ENCODE results near the gene SLC25A17.
"Not testable (repeated sequence)": the region's sequence is repeated elsewhere in the genome, so short reads cannot be mapped to it uniquely, and the experiment has no call there.

SLC25A17 gene

DNA sequence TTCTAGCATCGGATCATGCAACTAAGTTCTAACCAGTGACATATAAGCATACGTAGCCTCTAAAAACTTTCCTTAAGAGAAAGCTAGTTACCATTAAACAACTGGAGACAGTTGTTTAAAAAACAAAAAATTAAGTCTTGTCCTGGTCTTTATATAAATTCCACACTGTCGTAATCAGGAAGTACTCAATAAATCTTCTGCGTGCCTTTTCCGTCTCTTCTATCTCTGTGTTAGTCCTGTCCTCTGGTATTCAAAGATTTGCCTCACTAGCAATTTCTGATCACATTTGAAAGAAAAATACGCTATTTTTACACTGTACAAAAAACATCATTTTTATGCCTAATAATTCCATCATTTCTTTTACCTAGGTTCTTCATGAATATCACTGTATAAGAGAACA, 10.0 kb upstream of the SLC25A17 start:
- no peak for TF ChIP-seq FOXP2 (optimal IDR thresholded peaks at IDR 0.05; ENCODE audit: control extremely low read depth, extremely low read length, insufficient read depth)
- TF ChIP-seq POLR2AphosphoS5 (IDR thresholded peaks at IDR 0.05; ENCODE audit: borderline replicate concordance, low read depth, low read length): no peak
- no peak for TF ChIP-seq EZH2 (IDR thresholded peaks at IDR 0.05)
- Histone ChIP-seq H3K27ac (peak overlapping the region; percentile 90), H3K9me3 (ENCODE audit: low read depth, low read length) (no peaks in the 10 kb centered on the region), H3K36me3 (ENCODE audit: insufficient read depth, low read length) (peaks cover 81% of the 10 kb centered on the region), H3K4me3 (peak overlapping the region; percentile 50), H3K9ac (ENCODE audit: insufficient read length) (peak overlapping the region; percentile 55)
- DNase-seq (ENCODE audit: low read depth, low spot score): peak; percentile 70

DNA sequence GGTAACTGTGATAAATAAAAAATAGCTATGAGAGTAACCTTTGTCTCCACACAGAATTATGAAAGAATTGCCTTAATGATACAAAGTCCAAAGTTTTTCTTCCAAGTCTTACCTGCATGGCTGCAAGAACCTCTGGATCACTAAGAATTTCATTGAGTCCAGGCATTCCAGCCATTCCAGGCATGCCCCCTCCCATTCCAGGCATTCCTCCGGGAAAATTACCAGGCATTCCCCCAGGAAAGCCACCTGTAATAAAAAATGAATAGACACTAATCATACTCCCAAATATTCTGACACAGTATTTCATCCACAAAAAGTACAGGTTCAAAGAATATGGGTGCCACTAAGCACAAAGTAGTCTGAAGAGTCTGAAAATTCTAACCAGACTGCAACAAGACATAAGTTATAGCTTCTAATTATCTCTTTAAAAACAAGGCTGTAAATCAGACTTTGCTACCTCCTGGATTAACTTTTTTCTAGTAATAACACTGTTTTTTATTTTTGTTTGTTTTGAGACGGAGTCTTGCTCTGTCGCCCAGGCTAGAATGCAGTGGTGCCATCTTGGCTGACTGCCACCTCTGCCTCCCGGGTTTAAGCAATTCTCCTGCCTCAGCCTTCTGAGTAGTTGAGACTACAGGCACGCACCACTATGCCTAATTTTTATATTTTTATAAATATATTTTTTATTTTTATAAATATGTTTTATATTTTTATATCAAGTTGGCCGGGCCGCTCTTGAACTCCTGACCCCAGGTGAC, 8.0 kb upstream of the SLC25A17 start:
- no peak overlapping the region for H3K9ac ChIP-seq (ENCODE audit: insufficient read length)
- H3K36me3 ChIP-seq (ENCODE audit: insufficient read depth, low read length): peaks cover 81% of the 10 kb centered on the region
- TF ChIP-seq EZH2 (IDR thresholded peaks at IDR 0.05) (no peak), FOXP2 (optimal IDR thresholded peaks at IDR 0.05; ENCODE audit: control extremely low read depth, extremely low read length, insufficient read depth) (no peak), POLR2AphosphoS5 (IDR thresholded peaks at IDR 0.05; ENCODE audit: borderline replicate concordance, low read depth, low read length) (no peak)
- peak overlapping the region; percentile 60; the same call in 1 of the 2 replicates for H3K27ac ChIP-seq
- no peaks in the 10 kb centered on the region for H3K9me3 ChIP-seq (ENCODE audit: low read depth, low read length)
- no peak for DNase-seq (ENCODE audit: low read depth, low spot score)
- no peak overlapping the region; the same call in 1 of the 2 replicates for H3K4me3 ChIP-seq

DNA sequence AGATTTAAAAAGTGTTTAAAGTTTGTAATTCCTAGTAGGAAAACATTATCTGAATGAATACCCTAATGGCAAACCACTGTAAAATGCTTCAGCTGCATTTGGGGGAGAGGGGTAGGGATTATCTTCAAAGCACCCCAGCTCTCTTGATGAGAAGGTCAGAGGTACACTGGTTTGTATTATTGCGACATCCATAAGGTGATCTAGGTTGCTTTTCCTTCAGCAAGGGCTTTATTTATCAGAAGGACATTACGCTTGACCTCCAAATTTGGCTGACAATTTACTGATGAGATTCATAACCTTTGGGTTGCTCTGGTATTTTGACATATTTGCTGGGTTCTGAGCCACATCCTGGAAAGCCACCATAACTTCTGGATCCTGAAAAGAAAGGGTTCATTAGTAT, 7.1 kb upstream of the SLC25A17 start:
- H3K9me3 ChIP-seq (ENCODE audit: low read depth, low read length); H3K27ac ChIP-seq; H3K4me3 ChIP-seq; H3K9ac ChIP-seq (ENCODE audit: insufficient read length); DNase-seq (ENCODE audit: low read depth, low spot score): not testable (repeated sequence)
- H3K36me3 ChIP-seq (ENCODE audit: insufficient read depth, low read length): peaks cover 73% of the 10 kb centered on the region

DNA sequence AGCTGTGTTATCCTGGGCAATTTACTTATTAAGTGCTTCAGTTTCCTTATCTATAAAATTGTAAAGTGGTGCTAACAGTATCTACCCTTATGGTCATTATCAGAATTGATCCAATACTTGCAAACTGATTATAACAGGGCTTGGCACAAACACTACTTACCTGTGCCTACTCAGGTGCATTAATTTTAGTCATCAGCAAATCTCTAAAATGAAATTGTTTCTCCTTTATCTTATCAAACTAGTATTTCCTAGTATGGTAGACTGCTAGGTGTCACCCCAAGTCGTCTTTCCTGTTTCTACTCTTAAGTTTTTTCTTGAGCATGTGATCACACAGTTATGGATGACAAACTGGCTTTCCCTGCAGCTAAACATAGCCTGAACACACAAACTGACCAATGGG, 4.3 kb upstream of the SLC25A17 start:
- no peak overlapping the region for H3K9ac ChIP-seq (ENCODE audit: insufficient read length)
- peaks cover 53% of the 10 kb centered on the region for H3K36me3 ChIP-seq (ENCODE audit: insufficient read depth, low read length)
- TF ChIP-seq POLR2AphosphoS5 (IDR thresholded peaks at IDR 0.05; ENCODE audit: borderline replicate concordance, low read depth, low read length) (no peak), EZH2 (IDR thresholded peaks at IDR 0.05) (no peak), FOXP2 (optimal IDR thresholded peaks at IDR 0.05; ENCODE audit: control extremely low read depth, extremely low read length, insufficient read depth) (no peak)
- no peak for DNase-seq (ENCODE audit: low read depth, low spot score)
- H3K4me3 ChIP-seq: no peak overlapping the region
- H3K9me3 ChIP-seq (ENCODE audit: low read depth, low read length): no peaks in the 10 kb centered on the region
- peak overlapping the region; percentile 69; the same call in 1 of the 2 replicates for H3K27ac ChIP-seq

DNA sequence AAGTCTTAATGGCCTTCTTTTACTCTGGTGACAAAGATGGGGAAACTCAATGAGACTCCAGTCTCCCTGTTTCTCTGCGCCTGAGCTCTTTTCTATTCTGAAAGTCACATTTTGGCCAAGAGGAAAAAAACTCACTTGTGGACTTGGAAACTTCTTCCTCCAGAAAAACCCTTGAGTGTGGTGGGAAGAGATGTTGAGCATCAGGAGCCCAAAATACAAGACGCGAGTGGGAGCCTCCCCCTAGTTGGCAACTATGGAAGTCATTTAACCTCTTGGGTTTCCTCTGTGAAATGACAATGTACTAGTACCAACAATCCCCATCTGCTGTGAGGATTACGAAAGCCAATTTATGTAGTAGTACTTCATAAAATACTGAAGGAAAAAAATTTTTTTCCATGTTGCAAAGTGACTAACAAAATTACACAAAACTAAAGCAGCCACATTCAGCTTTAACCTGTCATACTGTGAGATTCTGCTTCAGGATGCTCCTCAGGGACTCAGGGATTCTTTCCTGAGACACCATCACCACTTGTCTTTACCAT, 524 bp upstream of the SLC25A17 start:
- DNase-seq (ENCODE audit: low read depth, low spot score): no peak
- no peaks in the 10 kb centered on the region for H3K9me3 ChIP-seq (ENCODE audit: low read depth, low read length)
- peak overlapping the region; percentile 100 for H3K4me3 ChIP-seq
- H3K9ac ChIP-seq (ENCODE audit: insufficient read length): peak overlapping the region; percentile 74
- H3K27ac ChIP-seq: peak overlapping the region; percentile 55; the same call in 1 of the 2 replicates
- TF ChIP-seq POLR2AphosphoS5 (IDR thresholded peaks at IDR 0.05; ENCODE audit: borderline replicate concordance, low read depth, low read length): no peak
- no peak for TF ChIP-seq FOXP2 (optimal IDR thresholded peaks at IDR 0.05; ENCODE audit: control extremely low read depth, extremely low read length, insufficient read depth)
- TF ChIP-seq EZH2 (IDR thresholded peaks at IDR 0.05): no peak
- H3K36me3 ChIP-seq (ENCODE audit: insufficient read depth, low read length): peaks cover 27% of the 10 kb centered on the region

DNA sequence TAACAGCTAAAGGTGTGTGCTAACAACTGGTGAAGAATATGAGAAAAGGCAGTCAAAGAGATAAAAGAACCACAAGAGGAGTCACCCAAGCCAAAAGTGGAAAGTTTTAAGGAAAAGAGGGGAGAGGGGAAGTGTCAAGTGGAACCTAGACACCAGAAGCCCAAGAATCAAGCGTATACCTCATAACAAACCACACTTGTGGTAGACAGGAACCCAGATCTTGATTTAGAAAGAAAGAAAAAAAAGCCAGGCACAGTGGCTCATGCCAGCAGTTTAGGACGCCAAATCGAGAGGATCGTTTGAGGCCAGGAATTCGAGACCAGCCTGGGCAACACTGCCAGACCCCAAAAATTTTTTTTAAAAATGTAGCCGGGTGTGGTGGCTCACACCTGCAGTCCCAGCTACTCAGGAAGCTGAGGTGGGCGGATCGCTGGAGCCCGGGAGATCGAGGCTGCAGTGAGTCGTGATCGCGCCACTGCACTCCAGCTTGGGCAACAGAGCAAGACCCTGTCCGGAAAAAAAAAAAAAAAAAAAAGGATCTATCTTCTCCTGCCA, 877 bp downstream of the SLC25A17 start:
- H3K9me3 ChIP-seq (ENCODE audit: low read depth, low read length): no peaks in the 10 kb centered on the region
- H3K36me3 ChIP-seq (ENCODE audit: insufficient read depth, low read length): peaks cover 16% of the 10 kb centered on the region
- H3K9ac ChIP-seq (ENCODE audit: insufficient read length): peak overlapping the region; percentile 95
- H3K27ac ChIP-seq: no peak overlapping the region
- no peak for DNase-seq (ENCODE audit: low read depth, low spot score)
- TF ChIP-seq EZH2 (IDR thresholded peaks at IDR 0.05): no peak
- TF ChIP-seq POLR2AphosphoS5 (IDR thresholded peaks at IDR 0.05; ENCODE audit: borderline replicate concordance, low read depth, low read length): no peak
- no peak for TF ChIP-seq FOXP2 (optimal IDR thresholded peaks at IDR 0.05; ENCODE audit: control extremely low read depth, extremely low read length, insufficient read depth)
- H3K4me3 ChIP-seq: peak overlapping the region; percentile 100

DNA sequence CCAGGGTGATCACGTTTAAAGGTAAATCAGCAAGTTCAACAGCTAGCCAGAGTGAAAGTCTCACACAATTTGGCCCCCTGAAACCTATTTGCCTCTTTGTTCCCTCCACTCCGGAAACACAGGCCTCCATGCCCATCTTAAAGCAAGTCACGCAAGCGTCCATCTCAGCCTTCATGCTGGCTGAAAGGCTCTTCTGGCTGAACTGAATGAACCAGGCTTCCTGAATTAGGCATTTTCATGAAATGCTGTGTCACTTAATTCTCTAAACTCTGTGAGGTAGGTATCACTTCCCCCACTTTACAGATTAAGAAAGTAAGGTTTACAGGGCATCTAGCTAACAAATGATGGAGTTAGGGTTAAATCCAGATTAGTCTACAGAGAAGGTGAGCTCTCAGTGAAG, 1.4 kb downstream of the SLC25A17 start:
- Histone ChIP-seq H3K4me3 (peak overlapping the region; percentile 100), H3K27ac (no peak overlapping the region), H3K9ac (ENCODE audit: insufficient read length) (peak overlapping the region; percentile 95), H3K36me3 (ENCODE audit: insufficient read depth, low read length) (peaks cover 11% of the 10 kb centered on the region), H3K9me3 (ENCODE audit: low read depth, low read length) (no peaks in the 10 kb centered on the region)
- TF ChIP-seq EZH2 (IDR thresholded peaks at IDR 0.05): no peak
- TF ChIP-seq FOXP2 (optimal IDR thresholded peaks at IDR 0.05; ENCODE audit: control extremely low read depth, extremely low read length, insufficient read depth): no peak
- no peak for TF ChIP-seq POLR2AphosphoS5 (IDR thresholded peaks at IDR 0.05; ENCODE audit: borderline replicate concordance, low read depth, low read length)
- no peak for DNase-seq (ENCODE audit: low read depth, low spot score)

DNA sequence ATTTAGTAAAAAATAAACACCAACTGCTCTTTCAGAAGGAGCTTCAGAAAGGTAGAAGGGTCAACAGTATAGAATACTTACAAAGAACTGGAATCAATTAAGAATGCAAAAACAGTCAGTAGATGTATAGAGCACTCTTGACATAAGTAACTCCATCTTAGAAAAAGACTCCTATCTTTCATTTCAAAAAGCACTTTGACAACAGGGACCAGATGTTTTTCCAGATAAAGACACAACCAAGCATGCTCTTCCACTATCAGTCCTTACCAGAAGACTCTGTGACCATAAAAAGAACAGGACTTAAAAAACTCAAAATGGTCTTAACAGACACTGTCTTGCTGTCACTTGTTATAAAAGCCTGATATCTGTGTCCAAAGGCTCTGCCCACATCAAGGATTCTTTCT, 5.2 kb downstream of the SLC25A17 start:
- TF ChIP-seq FOXP2 (optimal IDR thresholded peaks at IDR 0.05; ENCODE audit: control extremely low read depth, extremely low read length, insufficient read depth): no peak
- TF ChIP-seq EZH2 (IDR thresholded peaks at IDR 0.05): no peak
- TF ChIP-seq POLR2AphosphoS5 (IDR thresholded peaks at IDR 0.05; ENCODE audit: borderline replicate concordance, low read depth, low read length): no peak
- no peaks in the 10 kb centered on the region for H3K9me3 ChIP-seq (ENCODE audit: low read depth, low read length)
- no peak overlapping the region for H3K9ac ChIP-seq (ENCODE audit: insufficient read length)
- H3K27ac ChIP-seq: no peak overlapping the region
- H3K36me3 ChIP-seq (ENCODE audit: insufficient read depth, low read length): peaks cover 8% of the 10 kb centered on the region
- DNase-seq (ENCODE audit: low read depth, low spot score): no peak
- no peak overlapping the region for H3K4me3 ChIP-seq

Data from SK-N-MC (cell line).